H1 (cell line): ENCODE results near the gene IER5. TPM values are rescaled to one million over a fixed set of nuclear protein-coding genes. Genes with fewer than 3 reads are reported as not detected.

Source experiments
- CTCF ChIA-PET: fragments of 300-600 bp; sonication (Branson Sonifier 250); formaldehyde crosslinking; loops from one replicate; lab custom pipeline; 2021; ENCODE audit not compliant: partially characterized antibody; lab: Charles Lee
- POLR2A ChIA-PET: fragments of 300-600 bp; sonication (Branson Sonifier 250); formaldehyde crosslinking; loops from one replicate; lab custom pipeline; 2021; ENCODE audit warnings: inconsistent platforms; ENCODE audit not compliant: partially characterized antibody; lab: Charles Lee
- DNase-seq, 2 experiments: peaks; one replicate each; pipeline versions ENCODE4 v3.0.0 to v3.0.0-alpha.2; 2010 to 2022; ENCODE audit warnings: low spot score in 2 of 2, low read depth in 1 of 2, mixed read lengths in 1 of 2
- FAIRE-seq: peaks from 2 replicates; lab custom pipeline; 2011; peaks lifted over from hg19 to GRCh38; lab: Jason Lieb, UNC
- H2AFZ ChIP-seq: 2 replicates; pipeline ENCODE4 v1.8.1; 2012; ENCODE audit warnings: low read length, inconsistent platforms
- H2AK5ac ChIP-seq: 2 replicates; pipeline ENCODE4 v1.6.1; 2013; ENCODE audit warnings: low read depth, low read length
- H2BK120ac ChIP-seq: replicated peaks from 2 replicates; pipeline ENCODE3; 2013; ENCODE audit warnings: low read depth, low read length, inconsistent platforms
- H2BK12ac ChIP-seq: 2 replicates; pipeline ENCODE4 v1.6.1; 2013; ENCODE audit warnings: low read depth, low read length
- H2BK15ac ChIP-seq: 2 replicates; pipeline ENCODE4 v1.6.1; 2013; ENCODE audit warnings: low read length
- H2BK20ac ChIP-seq: 2 replicates; pipeline ENCODE4 v1.6.1; 2013; ENCODE audit warnings: low read length
- H2BK5ac ChIP-seq: 2 replicates; pipeline ENCODE4 v1.6.1; 2013; ENCODE audit warnings: low read depth, low read length
- H3K14ac ChIP-seq: 2 replicates; pipeline ENCODE4 v1.6.1; 2013; ENCODE audit warnings: inconsistent platforms; ENCODE audit not compliant: insufficient read length
- H3K18ac ChIP-seq: 2 replicates; pipeline ENCODE4 v1.6.1; 2013; ENCODE audit warnings: low read length; ENCODE audit errors: extremely low read depth
- H3K23ac ChIP-seq: 2 replicates; pipeline ENCODE4 v1.6.1; 2013; ENCODE audit warnings: inconsistent platforms; ENCODE audit not compliant: insufficient read length
- H3K23me2 ChIP-seq: 2 replicates; pipeline ENCODE4 v1.6.1; 2013; ENCODE audit warnings: low read depth, low read length
- H3K27ac ChIP-seq: 2 replicates; pipeline ENCODE4 v1.6.1; 2011; ENCODE audit warnings: low read depth, low read length, inconsistent platforms
- H3K27me3 ChIP-seq, 4 experiments: replicated peaks in 1 of 4; 1 replicate in 1 of 4; 2 replicates in 3 of 4; pipeline versions ENCODE4 v1.6.1 to v1.8.1; 2011 to 2013; ENCODE audit warnings: low read length in 3 of 4, mild to moderate bottlenecking in 3 of 4, inconsistent platforms in 2 of 4, mixed read lengths in 2 of 4, moderate library complexity in 1 of 4; ENCODE audit not compliant: control insufficient read depth in 3 of 4, insufficient read depth in 3 of 4; ENCODE audit errors: extremely low read depth in 1 of 4
- H3K36me3 ChIP-seq, 4 experiments: 2 replicates each; pipeline versions ENCODE4 v1.6.1 to v1.8.1; 2011 to 2013; ENCODE audit warnings: mild to moderate bottlenecking in 4 of 4, low read length in 3 of 4, moderate library complexity in 2 of 4, control low read depth in 1 of 4, inconsistent platforms in 1 of 4; ENCODE audit not compliant: insufficient read depth in 4 of 4, control insufficient read depth in 2 of 4
- H3K4ac ChIP-seq: replicated peaks from 2 replicates; pipeline ENCODE3; 2013; ENCODE audit warnings: low read length, low read depth, mixed read lengths, inconsistent platforms; ENCODE audit not compliant: insufficient read length
- H3K4me1 ChIP-seq, 4 experiments: replicated peaks in 1 of 4; 1 replicate in 1 of 4; 2 replicates in 3 of 4; pipeline versions ENCODE4 v1.6.1 to v1.8.1; 2011 to 2013; ENCODE audit warnings: low read length in 3 of 4, inconsistent platforms in 2 of 4, mixed read lengths in 1 of 4; ENCODE audit not compliant: insufficient read depth in 4 of 4, control insufficient read depth in 3 of 4
- H3K4me2 ChIP-seq, 2 experiments: 2 replicates each; pipeline versions ENCODE4 v1.6.1 to v1.8.1; 2011 to 2013; ENCODE audit warnings: low read depth in 2 of 2, low read length in 2 of 2, control low read depth in 1 of 2, inconsistent platforms in 1 of 2, mild to moderate bottlenecking in 1 of 2; ENCODE audit not compliant: insufficient read depth in 1 of 2
- H3K4me3 ChIP-seq, 4 experiments: fragments of 200-600, 300-600 bp in 1 of 4; sonication (generic), shearing (Covaris generic), sonication (Bioruptor Twin) in 1 of 4; 2 replicates each; pipeline versions ENCODE4 v1.5.1 to v1.8.1; 2011 to 2016; ENCODE audit warnings: low read length in 4 of 4, low read depth in 3 of 4, control low read depth in 2 of 4, inconsistent platforms in 2 of 4, mild to moderate bottlenecking in 2 of 4, mixed read lengths in 1 of 4, moderate library complexity in 1 of 4; ENCODE audit not compliant: insufficient read depth in 2 of 4; ENCODE audit errors: extremely low read depth in 1 of 4
- H3K56ac ChIP-seq: replicated peaks from 2 replicates; pipeline ENCODE3; 2013; ENCODE audit warnings: low read depth, mild to moderate bottlenecking, mixed read lengths, low read length, inconsistent platforms; ENCODE audit not compliant: insufficient read length
- H3K79me1 ChIP-seq: 2 replicates; pipeline ENCODE4 v1.6.1; 2013; ENCODE audit warnings: low read depth, low read length, control low read depth
- H3K79me2 ChIP-seq, 2 experiments: 2 replicates each; pipeline versions ENCODE4 v1.6.1 to v1.8.1; 2012 to 2013; ENCODE audit warnings: low read length in 2 of 2, mild to moderate bottlenecking in 2 of 2, inconsistent platforms in 1 of 2; ENCODE audit not compliant: insufficient read depth in 2 of 2, control insufficient read depth in 1 of 2
- H3K9ac ChIP-seq, 4 experiments: replicated peaks in 1 of 4; 1 replicate in 1 of 4; 2 replicates in 3 of 4; pipeline versions ENCODE4 v1.6.1 to v1.8.1; 2011 to 2013; ENCODE audit warnings: low read depth in 3 of 4, low read length in 3 of 4, control low read depth in 2 of 4, mild to moderate bottlenecking in 2 of 4, moderate library complexity in 2 of 4, inconsistent platforms in 1 of 4; ENCODE audit errors: extremely low read depth in 1 of 4
- H3K9me3 ChIP-seq, 2 experiments: 2 replicates each; pipeline versions ENCODE4 v1.6.1 to v1.8.1; 2012 to 2013; ENCODE audit warnings: mild to moderate bottlenecking in 2 of 2, moderate library complexity in 2 of 2, control low read depth in 1 of 2, inconsistent platforms in 1 of 2, low read depth in 1 of 2, low read length in 1 of 2, mixed read lengths in 1 of 2; ENCODE audit not compliant: insufficient read depth in 2 of 2
- H4K20me1 ChIP-seq, 2 experiments: replicated peaks in 1 of 2; 2 replicates each; pipeline versions ENCODE3 to v1.8.1; 2011 to 2013; ENCODE audit warnings: inconsistent platforms in 2 of 2, low read length in 2 of 2, mild to moderate bottlenecking in 1 of 2; ENCODE audit not compliant: insufficient read depth in 2 of 2, control insufficient read depth in 1 of 2
- H4K5ac ChIP-seq: 2 replicates; pipeline ENCODE4 v1.6.1; 2013; ENCODE audit warnings: low read length, low read depth, mixed read lengths, inconsistent platforms; ENCODE audit not compliant: insufficient read length
- H4K8ac ChIP-seq: 2 replicates; pipeline ENCODE4 v1.8.0; 2013; ENCODE audit warnings: mild to moderate bottlenecking, moderate library complexity, low read length, inconsistent platforms; ENCODE audit not compliant: insufficient read depth; ENCODE audit errors: extremely low read depth
- H4K91ac ChIP-seq: replicated peaks from 2 replicates; pipeline ENCODE3; 2013; ENCODE audit warnings: low read length, mixed read lengths, inconsistent platforms; ENCODE audit not compliant: insufficient read length
- BACH1 ChIP-seq: IDR thresholded peaks from 2 replicates; pipeline ENCODE4 v1.6.1; 2012; ENCODE audit warnings: low read length, improper control_type of control experiment
- BRCA1 ChIP-seq: IDR thresholded peaks from 2 replicates; pipeline ENCODE4 v1.6.1; 2012; ENCODE audit warnings: low read depth, low read length, improper control_type of control experiment
- CEBPB ChIP-seq: IDR thresholded peaks from 2 replicates; pipeline ENCODE4 v1.6.1; 2012; ENCODE audit warnings: low read depth, low read length
- CREB1 ChIP-seq: IDR thresholded peaks from 2 replicates; pipeline ENCODE4 v1.6.1; 2012; ENCODE audit warnings: inconsistent platforms
- GTF2F1 ChIP-seq: IDR thresholded peaks from 2 replicates; pipeline ENCODE4 v1.6.1; 2012; ENCODE audit warnings: low read depth, low read length, improper control_type of control experiment, borderline replicate concordance
- HDAC6 ChIP-seq: IDR thresholded peaks from one replicate; pipeline ENCODE4 v1.7.1; 2012; ENCODE audit warnings: low read depth, mild to moderate bottlenecking, inconsistent platforms, low read length, moderate library complexity
- JUN ChIP-seq: IDR thresholded peaks from 2 replicates; pipeline ENCODE4 v1.6.1; 2011; ENCODE audit warnings: low read depth, mild to moderate bottlenecking, improper control_type of control experiment, low read length
- POLR2AphosphoS5 ChIP-seq: IDR thresholded peaks from 2 replicates; pipeline ENCODE4 v1.6.1; 2011; ENCODE audit warnings: low read depth, low read length
- RFX5 ChIP-seq: IDR thresholded peaks from 2 replicates; pipeline ENCODE4 v1.6.1; 2011; ENCODE audit warnings: low read depth, low read length, improper control_type of control experiment, borderline replicate concordance
- SAP30 ChIP-seq: fragments of 300-600 bp; sonication (generic); IDR thresholded peaks from 2 replicates; pipeline ENCODE4 v1.7.1; 2012; ENCODE audit warnings: low read length, moderate library complexity, mild to moderate bottlenecking, inconsistent platforms; ENCODE audit not compliant: insufficient read depth, insufficient replicate concordance
- SIX5 ChIP-seq: IDR thresholded peaks from 2 replicates; pipeline ENCODE4 v1.6.1; 2011; ENCODE audit warnings: mild to moderate bottlenecking, low read depth, low read length
- SP1 ChIP-seq: IDR thresholded peaks from 2 replicates; pipeline ENCODE4 v1.6.1; 2011; ENCODE audit warnings: low read depth, low read length
- TCF12 ChIP-seq: IDR thresholded peaks from 2 replicates; pipeline ENCODE4 v1.6.1; 2011; ENCODE audit warnings: low read depth, mild to moderate bottlenecking, low read length
- YY1 ChIP-seq: IDR thresholded peaks from 2 replicates; pipeline ENCODE4 v1.6.1; 2011; ENCODE audit warnings: low read depth, mild to moderate bottlenecking, low read length
- WGBS, 2 experiments: shearing (Covaris generic) in 1 of 2; methylation state at CpG; one replicate each; pipeline versions ENCODE4 v1.1.6 to v1.1.7; 2013 to 2015; ENCODE audit warnings: low lambda C conversion rate in 2 of 2, mixed read lengths in 2 of 2, inconsistent platforms in 1 of 2, low coverage in 1 of 2, missing lambda C conversion rate in 1 of 2; ENCODE audit not compliant: insufficient replicate concordance in 2 of 2, insufficient coverage in 1 of 2, insufficient read length in 1 of 2; ENCODE audit errors: extremely low coverage in 1 of 2, missing lambda C conversion rate in 1 of 2; 5-methylcytosine and 5-hydroxymethylcytosine counted together
- polyA plus RNA-seq, 7 experiments: library from polyadenylated mRNA; depleted of rRNA in 3 of 7; stranded (reverse) in 5 of 7; unstranded in 2 of 7; fragments of >200 nt in 5 of 7; fragments of 200-250 nt in 2 of 7; gene quantifications; 1 replicate in 5 of 7; 2 replicates in 1 of 7; 4 replicates in 1 of 7; pipeline versions ENCODE4 v1.2.1 to v1.2.3, GENCODE V29; 2011 to 2013; ENCODE audit warnings: missing spikeins in 2 of 7, mixed read lengths in 2 of 7
- total RNA-seq: library from RNA; stranded (reverse); fragmentation: NEBNext Ultra II Directional; extraction: Animal tissue kit (Norgen Biotek cat#: 25700); gene quantifications from 2 replicates; pipeline ENCODE4 v1.2.1, GENCODE V29; 2021
- TF ChIP-seq, protein P1 (sequence below): IDR thresholded peaks from 2 replicates; pipeline ENCODE4 v1.6.1; 2012; ENCODE audit warnings: low read length, inconsistent platforms

IER5 gene
- total and polyA plus RNA-seq, 2 of the 8 experiments (the other 6 are each of a cell fraction or from before 2014, with no cell fraction given), result 3.5 to 7.7 TPM

- TF ChIP-seq POLR2AphosphoS5 (no peak), RFX5 (no peak), YY1 (no peak), BACH1 (no peak), SAP30 (no peak), SP1 (no peak), JUN (no peak), CEBPB (no peak), GTF2F1 (no peak), BRCA1 (no peak), TCF12 (no peak), SIX5 (no peak), CREB1 (no peak), HDAC6 (no peak)
- TF ChIP-seq, protein P1, sequence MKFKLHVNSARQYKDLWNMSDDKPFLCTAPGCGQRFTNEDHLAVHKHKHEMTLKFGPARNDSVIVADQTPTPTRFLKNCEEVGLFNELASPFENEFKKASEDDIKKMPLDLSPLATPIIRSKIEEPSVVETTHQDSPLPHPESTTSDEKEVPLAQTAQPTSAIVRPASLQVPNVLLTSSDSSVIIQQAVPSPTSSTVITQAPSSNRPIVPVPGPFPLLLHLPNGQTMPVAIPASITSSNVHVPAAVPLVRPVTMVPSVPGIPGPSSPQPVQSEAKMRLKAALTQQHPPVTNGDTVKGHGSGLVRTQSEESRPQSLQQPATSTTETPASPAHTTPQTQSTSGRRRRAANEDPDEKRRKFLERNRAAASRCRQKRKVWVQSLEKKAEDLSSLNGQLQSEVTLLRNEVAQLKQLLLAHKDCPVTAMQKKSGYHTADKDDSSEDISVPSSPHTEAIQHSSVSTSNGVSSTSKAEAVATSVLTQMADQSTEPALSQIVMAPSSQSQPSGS, result no peak
- H2AK5ac ChIP-seq, result no peak overlapping the region
- H3K14ac ChIP-seq, result no peak overlapping the region
- no peak overlapping the region for H2AFZ ChIP-seq
- no peak overlapping the region for H3K9ac ChIP-seq
- H3K4me3 ChIP-seq, result no peak overlapping the region
- no peak overlapping the region for H4K91ac ChIP-seq
- no peak overlapping the region for H2BK15ac ChIP-seq
- no peak for FAIRE-seq
- no peaks in the 10 kb centered on the region for H3K36me3 ChIP-seq
- no peak overlapping the region for H3K4me2 ChIP-seq
- H4K20me1 ChIP-seq, result no peaks in the 10 kb centered on the region
- 91% methylated on average over 2 of the region's 2 CpGs; no CpG with 5 or more reads in 1 of the 2 experiments for WGBS, 2 experiments
- no peak overlapping the region for H2BK5ac ChIP-seq
- H3K79me2 ChIP-seq, result no peaks in the 10 kb centered on the region
- H4K5ac ChIP-seq, result no peak overlapping the region
- no peaks in the 10 kb centered on the region for H3K79me1 ChIP-seq
- no peak overlapping the region for H2BK120ac ChIP-seq
- H3K27ac ChIP-seq, result no peak overlapping the region
- H3K27me3 ChIP-seq, result no peaks in the 10 kb centered on the region
- H3K4ac ChIP-seq, result no peak overlapping the region
- H4K8ac ChIP-seq, result no peak overlapping the region
- no peak overlapping the region for H3K18ac ChIP-seq
- no peak overlapping the region for H3K56ac ChIP-seq
- H3K9me3 ChIP-seq, result no peaks in the 10 kb centered on the region
- no peaks in the 10 kb centered on the region for H3K23me2 ChIP-seq
- H2BK20ac ChIP-seq, result no peak overlapping the region
- peaks cover 0 to 3% (median 0%) of the 10 kb centered on the region in 4 experiments; a peak in 1 of 7 replicates for H3K4me1 ChIP-seq
- no peak overlapping the region for H2BK12ac ChIP-seq
- ChIA-PET POLR2A (interaction anchor here (0.9 to 1.7 kb wide), 4 partner anchors 8 to 54 kb away, joined by 3 to 6 read pairs (median 4); partner anchors contain the start of gene IER5), CTCF (interaction anchor here (0.7 to 2.9 kb wide), 10 partner anchors 12 to 65 kb away, joined by 3 to 12 read pairs (median 4); no protein-coding TSS in a partner anchor)
- DNase-seq, result no peak
- no peak overlapping the region for H3K23ac ChIP-seq
Measured at GRCh38 chr1:181079382-181079781, 9.1 kb upstream of the IER5 start.
